Measurements from ENCODE around the gene ASB8. TPM values are rescaled to one million over a fixed set of nuclear protein-coding genes. Genes with fewer than 3 reads are reported as not detected.

ASB8 gene, protein sequence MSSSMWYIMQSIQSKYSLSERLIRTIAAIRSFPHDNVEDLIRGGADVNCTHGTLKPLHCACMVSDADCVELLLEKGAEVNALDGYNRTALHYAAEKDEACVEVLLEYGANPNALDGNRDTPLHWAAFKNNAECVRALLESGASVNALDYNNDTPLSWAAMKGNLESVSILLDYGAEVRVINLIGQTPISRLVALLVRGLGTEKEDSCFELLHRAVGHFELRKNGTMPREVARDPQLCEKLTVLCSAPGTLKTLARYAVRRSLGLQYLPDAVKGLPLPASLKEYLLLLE
- 14.1 and 22.6 TPM in 2 replicates for total RNA-seq

DNA sequence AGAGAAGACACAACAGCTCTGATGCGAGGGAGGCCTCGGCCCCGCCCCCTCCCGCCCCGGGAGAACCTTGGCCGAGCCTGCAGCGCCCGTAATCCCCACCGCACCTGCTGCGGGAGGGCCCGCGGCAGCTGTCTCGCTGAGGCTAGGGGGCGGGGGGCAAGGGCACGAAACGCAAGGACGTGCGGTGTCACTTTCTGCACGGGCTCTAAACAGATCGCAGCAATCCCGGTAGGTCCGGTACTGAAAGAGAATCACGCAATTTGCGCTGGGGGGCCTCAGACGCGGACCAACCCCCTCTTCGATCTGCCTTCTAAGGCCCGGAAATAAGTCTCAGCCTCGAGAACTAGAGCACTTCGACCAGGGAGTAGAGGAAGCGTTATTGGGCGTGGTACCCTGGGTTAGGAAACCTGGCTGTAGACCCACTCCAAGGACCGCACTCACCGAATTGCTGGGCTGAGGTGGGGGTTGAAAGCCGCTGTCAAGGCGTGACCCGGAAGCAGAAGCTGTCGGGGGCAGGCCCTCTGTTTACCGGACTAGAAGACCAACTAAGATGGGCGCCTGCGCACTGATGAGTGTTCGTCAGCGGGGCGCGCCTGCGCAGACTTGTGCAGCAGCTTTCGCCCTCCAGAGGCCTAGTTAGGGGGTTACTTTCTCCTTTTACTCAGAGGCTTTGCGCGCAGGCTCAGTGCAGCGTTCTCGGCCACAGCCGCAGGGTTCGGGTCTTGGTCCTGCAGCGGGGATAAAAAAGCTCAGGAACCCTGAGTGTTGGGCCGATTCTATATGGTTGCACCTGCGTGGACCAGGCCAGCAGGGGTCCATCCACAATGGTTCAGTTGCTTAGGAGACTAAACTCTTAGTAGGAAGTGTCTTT lies at the start of gene ASB8:
ASB8 (minus strand) TSS at position 498 of the 871 bp plus-strand sequence. CDS start 4,019 bp downstream, outside the sequence.

DNA sequence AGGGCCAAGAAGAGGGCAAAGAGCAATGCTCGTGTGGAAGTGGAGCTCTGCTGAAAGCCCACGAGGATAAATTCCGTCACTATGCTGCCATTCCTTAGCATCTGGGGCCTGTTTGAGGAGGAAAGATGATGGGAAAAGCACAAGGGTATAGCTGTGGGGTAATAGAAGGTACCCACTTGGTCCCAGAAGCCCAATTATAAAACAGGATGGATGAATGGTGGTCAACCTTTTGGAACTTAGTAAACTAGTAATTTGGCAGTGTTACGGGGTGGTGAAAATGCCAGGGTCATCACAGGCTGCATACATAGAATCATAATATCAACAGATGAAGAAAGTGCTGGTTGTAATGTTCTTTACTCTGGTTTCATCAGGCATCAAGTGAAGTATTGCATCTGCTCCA lies 45.9 kb upstream of the ASB8 start, which contains the start of gene OR10AD1:
OR10AD1 (minus strand) TSS at position 101 of the 400 bp plus-strand sequence; CDS start at position 101, 0 bp downstream.

DNA sequence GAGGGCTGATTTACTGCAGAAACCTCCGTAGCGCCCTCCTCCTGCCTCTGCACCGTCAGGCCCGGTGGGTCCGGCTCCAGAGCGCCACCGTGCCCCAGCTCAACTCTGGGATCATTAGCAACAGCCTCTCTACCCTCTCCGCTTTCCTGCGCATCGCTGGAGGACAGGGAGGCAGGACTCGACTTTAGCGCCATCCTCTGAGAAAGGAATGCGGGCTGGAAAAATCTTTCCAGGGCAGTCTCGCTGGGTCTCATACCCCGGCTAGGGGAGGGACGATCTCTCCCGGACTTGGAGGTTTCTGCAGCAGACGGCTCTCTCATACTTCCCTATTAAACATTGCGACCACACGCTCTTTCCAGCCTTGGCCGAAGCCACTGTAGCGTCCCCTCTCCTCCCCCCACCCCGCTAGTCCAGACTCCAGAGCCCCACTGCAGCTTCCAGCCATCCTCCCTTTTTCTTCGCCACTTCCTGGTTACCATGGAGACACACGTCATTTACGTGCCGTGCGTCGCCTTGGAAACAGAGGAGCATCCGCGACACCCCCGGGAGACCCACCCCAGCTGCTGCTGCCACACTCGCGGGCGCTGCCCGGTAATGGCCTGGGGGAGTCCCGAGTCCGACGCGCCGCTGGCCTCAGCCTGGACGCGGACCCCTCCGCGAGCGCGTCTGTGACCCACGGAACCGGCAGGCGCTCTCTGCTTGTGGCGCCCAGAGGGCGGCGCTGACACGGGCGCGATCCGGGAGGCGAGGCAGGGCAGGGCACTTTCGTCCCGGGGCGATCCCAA lies 26.0 kb upstream of the ASB8 start, which contains the start of gene CCDC184:
CCDC184 (plus strand) TSS at position 554 of the 785 bp plus-strand sequence. CDS start 479 bp downstream, outside the sequence.

DNA sequence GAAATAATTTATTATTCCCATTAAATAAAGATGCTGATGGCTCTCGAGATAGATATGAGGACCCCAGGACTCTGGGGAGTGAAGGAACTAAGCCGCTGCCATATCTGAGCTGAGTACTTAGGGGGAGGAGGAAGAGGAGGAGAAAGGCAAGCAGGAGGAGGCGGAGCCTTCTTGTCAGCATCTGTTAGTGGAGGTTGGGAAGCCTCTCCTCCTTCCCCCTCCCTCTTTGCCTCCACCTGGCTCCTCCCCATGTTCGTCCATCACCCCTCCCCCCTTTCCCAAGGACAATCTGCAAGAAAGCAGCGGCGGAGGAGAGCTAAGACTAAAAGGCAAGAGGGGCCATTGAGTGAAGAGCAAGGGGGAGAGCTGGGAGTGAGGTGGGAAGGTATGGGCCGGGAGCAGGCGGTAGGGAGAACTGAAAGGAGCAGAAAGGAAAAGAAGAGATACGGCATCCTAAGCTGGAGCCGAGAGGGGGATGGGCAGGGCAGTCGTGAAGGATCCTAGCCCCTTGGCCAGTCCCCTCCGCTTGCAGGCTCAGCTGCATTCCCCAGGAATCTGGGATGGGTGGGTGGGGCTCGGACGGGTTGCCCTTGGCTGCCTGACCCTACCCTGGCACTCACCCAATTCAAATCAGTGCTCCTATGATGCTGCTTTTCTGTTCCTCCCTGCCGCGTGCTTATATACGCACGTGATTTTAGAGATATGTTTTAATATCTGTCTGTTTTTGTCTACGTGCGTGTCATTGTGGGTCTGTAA lies 38.1 kb downstream of the ASB8 start, which contains the start of gene PFKM:
PFKM (plus strand) TSS at position 287 of the 756 bp plus-strand sequence. CDS start 3,411 bp downstream, outside the sequence.

DNA sequence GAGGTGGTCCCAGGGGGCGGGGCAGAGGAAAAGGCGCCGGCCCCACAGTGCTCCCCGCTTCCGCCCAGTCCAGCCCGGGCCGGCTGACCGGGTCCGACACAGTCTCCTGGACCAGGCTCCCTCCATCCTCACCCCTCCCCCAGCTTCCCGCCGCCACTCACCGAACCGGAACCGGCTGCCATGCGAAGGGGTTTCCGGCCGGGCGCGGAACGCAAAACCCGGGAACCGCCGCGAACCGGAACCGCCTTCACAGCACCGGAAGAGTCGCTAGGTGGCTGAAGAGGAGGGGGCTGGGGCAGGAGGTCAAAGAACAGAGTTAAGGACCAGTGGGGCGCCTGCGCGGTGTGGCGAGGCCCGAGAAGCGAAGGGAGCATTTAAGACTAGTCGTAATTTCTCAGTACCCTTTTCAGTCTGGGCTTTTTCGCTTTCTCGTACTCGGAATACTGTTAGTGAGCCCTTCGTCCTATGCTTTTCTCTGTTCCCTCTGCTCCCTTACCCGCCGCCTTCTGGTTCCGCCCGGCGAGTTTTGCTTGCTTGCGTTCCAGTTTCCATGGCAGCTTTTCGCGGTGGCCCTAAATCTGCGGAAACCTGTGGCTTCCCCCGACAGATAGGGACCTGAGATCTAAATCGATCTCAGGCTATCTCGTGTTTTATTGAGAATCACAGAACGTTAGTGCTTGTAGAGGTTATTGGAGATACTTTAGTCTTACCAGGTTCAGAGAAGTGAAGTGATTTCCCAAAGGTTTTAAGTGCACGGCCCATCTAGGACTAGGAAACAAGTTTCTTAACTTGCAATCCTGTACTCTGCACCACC lies 51.2 kb downstream of the ASB8 start, which contains the start of gene SENP1:
SENP1 (minus strand) TSS at position 213 of the 814 bp plus-strand sequence. CDS start 4,607 bp downstream, outside the sequence.

Other genes with a start within 250 kb of the ASB8 start
- 66.2 and 66.4 TPM in 2 replicates for gene TMEM106C, start 193.9 kb downstream of the ASB8 start, total RNA-seq
- 0.07 and 0.14 TPM in 2 replicates for gene COL2A1, start 153.0 kb downstream of the ASB8 start, total RNA-seq
- gene SENP1, start 51.4 kb downstream of the ASB8 start, total RNA-seq, result 9.2 and 14.0 TPM in 2 replicates
- gene PFKM, start 38.2 kb downstream of the ASB8 start, total RNA-seq, result 50.2 and 52.4 TPM in 2 replicates
- gene CCDC184, start 26.1 kb upstream of the ASB8 start, total RNA-seq, result 0.05 TPM in 1 of 2 replicates, not detected in the other
- gene OR10AD1, start 45.8 kb upstream of the ASB8 start, total RNA-seq, result not detected in 2 replicates
- 2.0 and 5.6 TPM in 2 replicates for gene ZNF641, start 193.4 kb upstream of the ASB8 start, total RNA-seq